Activated naive CD8-positive, alpha-beta T cell (primary cell): Measurements from ENCODE around the gene WDR82.
"Not testable (repeated sequence)": the region's sequence is repeated elsewhere in the genome, so short reads cannot be mapped to it uniquely, and the experiment has no call there.

Experiments used
- H3K27ac Mint-ChIP-seq: one replicate; pipeline ENCODE4 v1.8.0; 2021; ENCODE audit warnings: mixed read lengths
- H3K27me3 Mint-ChIP-seq: one replicate; pipeline ENCODE4 v1.8.0; 2021; ENCODE audit warnings: mixed read lengths
- H3K36me3 Mint-ChIP-seq: one replicate; pipeline ENCODE4 v1.8.0; 2021; ENCODE audit warnings: mixed read lengths
- H3K4me1 Mint-ChIP-seq: one replicate; pipeline ENCODE4 v1.8.0; 2021; ENCODE audit warnings: low read depth, mixed read lengths
- H3K4me3 Mint-ChIP-seq: one replicate; pipeline ENCODE4 v1.8.0; 2021; ENCODE audit warnings: mild to moderate bottlenecking, mixed read lengths
- H3K9me3 Mint-ChIP-seq: one replicate; pipeline ENCODE4 v1.8.0; 2021; ENCODE audit warnings: low read depth, mixed read lengths

The WDR82 gene

DNA sequence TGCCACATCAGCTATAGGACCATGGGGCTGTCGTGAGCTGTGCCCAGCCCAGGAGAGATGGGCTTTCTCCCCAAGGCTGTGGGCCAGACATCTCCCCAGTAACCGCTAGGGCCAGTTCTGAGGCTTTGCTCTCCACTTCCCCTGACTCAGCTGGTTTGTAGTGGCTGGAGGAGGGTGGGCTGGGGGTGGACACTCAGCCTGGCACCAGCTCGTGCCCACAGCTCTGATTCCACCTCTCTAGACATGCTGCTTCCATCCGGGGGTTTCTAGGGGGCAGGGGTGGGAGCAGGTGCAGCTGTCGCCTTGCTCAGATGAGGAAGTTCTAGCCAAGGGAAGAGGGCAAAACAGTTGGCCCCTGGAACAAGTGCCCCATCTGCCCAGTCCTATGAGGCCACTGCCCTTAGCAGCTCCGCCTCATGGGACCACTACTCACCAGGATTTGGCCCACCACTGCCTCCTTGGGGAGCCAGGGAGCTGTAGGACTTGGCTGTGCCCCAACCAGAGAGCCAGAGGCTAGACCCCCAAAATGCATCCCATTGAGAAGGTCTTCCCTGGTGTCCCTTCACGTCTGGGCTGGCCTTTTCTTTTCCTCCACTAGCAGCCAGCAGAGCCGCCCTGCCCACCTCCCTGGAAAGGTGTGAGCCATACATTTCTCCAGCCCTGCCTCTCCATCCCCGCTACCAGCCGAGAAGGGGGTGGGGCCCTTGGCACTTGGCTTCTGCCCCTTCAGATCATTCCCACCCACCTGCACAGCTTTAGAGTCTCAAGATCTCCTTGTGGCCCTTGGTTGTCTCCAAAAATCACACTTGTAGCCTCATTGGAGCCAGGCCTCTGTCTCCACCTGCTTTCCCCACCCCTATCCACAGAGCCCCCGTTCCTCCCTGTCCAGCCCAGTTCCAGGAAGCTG is 19.0 kb upstream of the WDR82 start:
- no peaks in the 10 kb centered on the region for H3K27me3 Mint-ChIP-seq
- H3K27ac Mint-ChIP-seq: no peak overlapping the region
- no peak overlapping the region for H3K4me3 Mint-ChIP-seq
- no peaks in the 10 kb centered on the region for H3K9me3 Mint-ChIP-seq
- H3K36me3 Mint-ChIP-seq: peaks cover 2% of the 10 kb centered on the region
- H3K4me1 Mint-ChIP-seq: peaks cover 6% of the 10 kb centered on the region

- H3K27me3 Mint-ChIP-seq: no peaks in the 10 kb centered on the region
- H3K4me3 Mint-ChIP-seq: no peak overlapping the region
- H3K27ac Mint-ChIP-seq: no peak overlapping the region
These were observed 17.3 kb upstream of the WDR82 start for GRCh38 chr3:52295671-52296208.

GRCh38 chr3:52294320-52295150 is 16.1 kb upstream of the WDR82 start:
- Mint-ChIP-seq H3K27ac (no peak overlapping the region), H3K9me3 (no peaks in the 10 kb centered on the region), H3K36me3 (peaks cover 6% of the 10 kb centered on the region), H3K4me1 (peaks cover 13% of the 10 kb centered on the region), H3K27me3 (no peaks in the 10 kb centered on the region), H3K4me3 (no peak overlapping the region)

More at GRCh38 chr3:52295671-52296208, 17.3 kb upstream of the WDR82 start:
- Mint-ChIP-seq H3K9me3 (no peaks in the 10 kb centered on the region), H3K36me3 (peaks cover 6% of the 10 kb centered on the region), H3K4me1 (peaks cover 10% of the 10 kb centered on the region)

- Mint-ChIP-seq H3K4me3 (no peak overlapping the region), H3K9me3 (no peaks in the 10 kb centered on the region), H3K36me3 (peaks cover 6% of the 10 kb centered on the region), H3K27ac (no peak overlapping the region), H3K27me3 (no peaks in the 10 kb centered on the region), H3K4me1 (peaks cover 22% of the 10 kb centered on the region)
These were observed 15.3 kb upstream of the WDR82 start for GRCh38 chr3:52293491-52294319.

DNA sequence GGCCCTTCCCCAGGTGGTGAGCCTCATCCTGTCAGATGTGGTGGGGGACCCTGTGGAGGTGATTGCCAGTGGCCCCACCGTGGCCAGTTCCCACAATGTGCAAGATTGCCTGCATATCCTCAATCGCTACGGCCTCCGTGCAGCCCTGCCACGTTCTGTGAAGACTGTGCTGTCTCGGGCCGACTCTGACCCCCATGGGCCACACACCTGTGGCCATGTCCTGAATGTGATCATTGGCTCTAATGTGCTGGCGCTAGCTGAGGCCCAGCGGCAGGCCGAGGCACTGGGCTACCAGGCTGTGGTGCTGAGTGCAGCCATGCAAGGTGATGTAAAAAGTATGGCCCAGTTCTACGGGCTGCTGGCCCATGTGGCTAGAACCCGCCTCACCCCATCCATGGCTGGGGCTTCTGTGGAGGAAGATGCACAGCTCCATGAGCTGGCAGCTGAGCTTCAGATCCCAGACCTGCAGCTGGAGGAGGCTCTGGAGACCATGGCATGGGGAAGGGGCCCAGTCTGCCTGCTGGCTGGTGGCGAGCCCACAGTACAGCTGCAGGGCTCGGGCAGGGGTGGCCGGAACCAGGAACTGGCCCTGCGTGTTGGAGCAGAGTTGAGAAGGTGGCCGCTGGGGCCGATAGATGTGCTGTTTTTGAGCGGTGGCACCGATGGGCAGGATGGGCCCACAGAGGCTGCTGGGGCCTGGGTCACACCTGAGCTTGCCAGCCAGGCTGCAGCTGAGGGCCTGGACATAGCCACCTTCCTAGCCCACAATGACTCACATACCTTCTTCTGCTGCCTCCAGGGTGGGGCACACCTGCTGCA is 14.0 kb upstream of the WDR82 start:
- Mint-ChIP-seq H3K27me3 (no peaks in the 10 kb centered on the region), H3K36me3 (peaks cover 6% of the 10 kb centered on the region), H3K9me3 (no peaks in the 10 kb centered on the region), H3K4me3 (no peak overlapping the region), H3K4me1 (peaks cover 21% of the 10 kb centered on the region), H3K27ac (no peak overlapping the region)

- peaks cover 8% of the 10 kb centered on the region for H3K36me3 Mint-ChIP-seq
- H3K27me3 Mint-ChIP-seq: no peaks in the 10 kb centered on the region
- H3K9me3 Mint-ChIP-seq: no peaks in the 10 kb centered on the region
- H3K4me3 Mint-ChIP-seq: peak overlapping the region; percentile 47
- peaks cover 26% of the 10 kb centered on the region for H3K4me1 Mint-ChIP-seq
- no peak overlapping the region for H3K27ac Mint-ChIP-seq
These were observed 13.2 kb upstream of the WDR82 start for GRCh38 chr3:52291508-52292181.

DNA sequence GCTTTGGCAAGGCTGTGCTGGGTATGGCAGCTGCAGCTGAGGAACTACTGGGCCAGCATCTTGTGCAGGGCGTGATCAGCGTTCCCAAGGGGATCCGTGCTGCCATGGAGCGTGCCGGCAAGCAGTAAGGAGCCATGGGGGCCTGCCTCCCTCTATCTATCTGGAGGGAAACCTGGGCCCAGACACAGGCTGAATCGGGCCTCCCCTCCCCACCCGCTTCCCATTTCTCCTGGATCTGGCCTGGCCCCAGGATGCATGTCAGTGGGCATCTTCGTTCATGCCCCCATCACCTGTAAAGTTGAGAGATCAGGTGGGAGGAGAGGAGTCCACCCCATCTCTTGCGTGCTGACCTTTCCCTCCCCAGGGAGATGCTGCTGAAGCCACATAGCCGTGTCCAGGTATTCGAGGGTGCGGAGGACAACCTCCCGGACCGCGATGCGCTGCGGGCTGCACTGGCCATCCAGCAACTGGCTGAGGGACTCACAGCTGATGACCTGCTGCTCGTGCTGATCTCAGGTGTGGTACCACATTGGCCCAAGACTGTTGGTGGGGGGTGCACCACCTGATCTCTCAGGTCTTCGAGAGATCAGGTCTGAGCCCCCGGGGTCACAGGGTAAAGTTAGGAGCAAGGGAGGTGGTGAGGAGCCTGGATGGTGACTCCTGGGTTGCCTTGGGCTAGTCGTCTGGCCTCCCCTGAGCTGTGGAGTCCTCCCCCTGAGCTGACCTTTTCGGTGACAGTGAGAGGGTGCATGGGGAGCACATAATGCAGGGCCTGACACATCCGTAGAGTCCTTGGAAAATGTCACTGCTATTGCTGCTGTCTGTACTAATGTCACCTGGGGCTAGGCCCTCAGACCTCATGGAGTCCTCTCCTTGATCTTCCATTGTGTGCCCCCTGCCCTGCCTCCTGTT is 12.4 kb upstream of the WDR82 start:
- Mint-ChIP-seq H3K27ac (no peak overlapping the region), H3K9me3 (no peaks in the 10 kb centered on the region), H3K4me3 (peak overlapping the region; percentile 47), H3K4me1 (peaks cover 27% of the 10 kb centered on the region), H3K36me3 (peaks cover 6% of the 10 kb centered on the region), H3K27me3 (no peaks in the 10 kb centered on the region)

- Mint-ChIP-seq H3K27me3 (no peaks in the 10 kb centered on the region), H3K36me3 (peaks cover 6% of the 10 kb centered on the region), H3K27ac (no peak overlapping the region), H3K9me3 (no peaks in the 10 kb centered on the region), H3K4me3 (peak overlapping the region; percentile 99), H3K4me1 (peaks cover 31% of the 10 kb centered on the region)
These were observed 11.5 kb upstream of the WDR82 start for GRCh38 chr3:52289747-52290595.

- Mint-ChIP-seq H3K36me3 (peaks cover 6% of the 10 kb centered on the region), H3K9me3 (no peaks in the 10 kb centered on the region), H3K27ac (no peak overlapping the region), H3K4me3 (peak overlapping the region; percentile 99), H3K4me1 (peaks cover 36% of the 10 kb centered on the region), H3K27me3 (no peaks in the 10 kb centered on the region)
These were observed 10.9 kb upstream of the WDR82 start for GRCh38 chr3:52289338-52289746.

- H3K36me3 Mint-ChIP-seq: peaks cover 6% of the 10 kb centered on the region
- peak overlapping the region; percentile 99 for H3K4me3 Mint-ChIP-seq
These were observed 10.2 kb upstream of the WDR82 start for GRCh38 chr3:52288674-52289073.

DNA sequence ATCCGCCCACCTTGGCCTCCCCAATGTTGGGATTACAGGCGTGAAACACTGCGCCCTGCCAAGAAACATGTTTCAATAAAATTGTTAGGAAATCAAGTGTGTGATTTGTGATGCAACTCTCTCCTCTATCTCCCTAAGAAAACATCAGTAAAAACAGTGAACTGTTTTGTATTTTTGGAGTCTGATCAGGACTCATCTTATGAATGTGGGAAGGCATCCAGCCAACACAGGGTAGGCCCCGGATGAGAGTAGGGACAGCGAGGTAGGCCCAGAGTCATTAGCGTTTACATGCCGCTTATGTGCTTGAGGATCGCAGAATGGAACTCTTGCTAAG is 8.3 kb upstream of the WDR82 start:
- H3K9me3 Mint-ChIP-seq: no peaks in the 10 kb centered on the region
- peaks cover 58% of the 10 kb centered on the region for H3K4me1 Mint-ChIP-seq
- peak overlapping the region; percentile 100 for H3K27ac Mint-ChIP-seq
- peaks cover 6% of the 10 kb centered on the region for H3K36me3 Mint-ChIP-seq
- no peaks in the 10 kb centered on the region for H3K27me3 Mint-ChIP-seq
- H3K4me3 Mint-ChIP-seq: peak overlapping the region; percentile 99

More at GRCh38 chr3:52288674-52289073, 10.2 kb upstream of the WDR82 start:
- Mint-ChIP-seq H3K9me3 (no peaks in the 10 kb centered on the region), H3K27ac (peak overlapping the region; percentile 100), H3K4me1 (peaks cover 41% of the 10 kb centered on the region), H3K27me3 (no peaks in the 10 kb centered on the region)

- H3K27me3 Mint-ChIP-seq, H3K36me3 Mint-ChIP-seq, H3K9me3 Mint-ChIP-seq, H3K4me3 Mint-ChIP-seq: not testable (repeated sequence)
- peak overlapping the region; percentile 72 for H3K27ac Mint-ChIP-seq
- peaks cover 70% of the 10 kb centered on the region for H3K4me1 Mint-ChIP-seq
These were observed 5.6 kb upstream of the WDR82 start for GRCh38 chr3:52284051-52284450.
